SK-N-SH (cell line): ENCODE data around the gene GAS2L2. TPM values are rescaled to one million over a fixed set of nuclear protein-coding genes. Genes with fewer than 3 reads are reported as not detected.
A peak's percentile ranks its signal among the peaks of the same experiment; 100 is the strongest.

Source experiments
- CTCF ChIA-PET: fragments of 300-600, 350-600 bp; formaldehyde crosslinking; extraction: SDS; loops from one replicate; lab custom pipeline; 2021; lab: Yijun Ruan, JAX
- POLR2A ChIA-PET: fragments of 350-600 bp; sonication (Branson Sonifier 250); formaldehyde crosslinking; extraction: SDS; loops from one replicate; lab custom pipeline; 2020; ENCODE audit warnings: antibody characterized with exemption, inconsistent platforms; lab: Yijun Ruan, JAX
- DNase-seq: peaks from one replicate; pipeline ENCODE4 v3.0.0; 2012
- H2AFZ ChIP-seq: fragments of 200-600 bp; sonication (generic); 2 replicates; pipeline ENCODE4 v1.8.1; 2016; ENCODE audit warnings: antibody characterized with exemption, mild to moderate bottlenecking, low read depth
- H3F3A ChIP-seq: fragments of 200-600 bp; sonication (generic); replicated peaks from 2 replicates; pipeline ENCODE3; 2016; ENCODE audit warnings: antibody characterized with exemption, mild to moderate bottlenecking; ENCODE audit not compliant: insufficient read depth
- H3K27ac ChIP-seq, 2 experiments: fragments of 200-500 bp in 1 of 2; fragments of 200-600 bp in 1 of 2; sonication (Bioruptor generic) in 1 of 2; sonication (generic), shearing (Covaris generic) in 1 of 2; 2 replicates each; pipeline versions ENCODE4 v1.5.1 to v1.6.1; 2014 to 2016; ENCODE audit warnings: low read depth in 2 of 2, inconsistent platforms in 1 of 2, low read length in 1 of 2, mild to moderate bottlenecking in 1 of 2, mixed read lengths in 1 of 2
- H3K27me3 ChIP-seq: fragments of 200-600 bp; sonication (generic), shearing (Covaris generic); 2 replicates; pipeline ENCODE4 v1.6.1; 2016; ENCODE audit warnings: mixed run types; ENCODE audit not compliant: insufficient read depth
- H3K36me3 ChIP-seq, 2 experiments: fragments of 200-500 bp in 1 of 2; fragments of 200-600 bp in 1 of 2; sonication (Bioruptor generic) in 1 of 2; sonication (generic) in 1 of 2; replicated peaks in 1 of 2; 2 replicates each; pipeline versions ENCODE3 to v1.5.1; 2014 to 2016; ENCODE audit warnings: low read length in 1 of 2, mild to moderate bottlenecking in 1 of 2; ENCODE audit not compliant: insufficient read depth in 2 of 2, control insufficient read depth in 1 of 2
- H3K4me1 ChIP-seq, 2 experiments: fragments of 200-500 bp in 1 of 2; fragments of 200-600 bp in 1 of 2; sonication (Bioruptor generic) in 1 of 2; sonication (generic), shearing (Covaris generic) in 1 of 2; 2 replicates each; pipeline versions ENCODE4 v1.5.1 to v1.6.1; 2014 to 2016; ENCODE audit warnings: low read depth in 1 of 2, low read length in 1 of 2, mixed run types in 1 of 2; ENCODE audit not compliant: insufficient read depth in 2 of 2, control insufficient read depth in 1 of 2
- H3K4me2 ChIP-seq: fragments of 200-600 bp; sonication (generic), shearing (Covaris generic); 2 replicates; pipeline ENCODE4 v1.6.1; 2017; ENCODE audit warnings: mixed run types
- H3K4me3 ChIP-seq, 2 experiments: fragments of 200-500 bp in 1 of 2; fragments of 200-600 bp in 1 of 2; sonication (Bioruptor generic) in 1 of 2; sonication (generic), shearing (Covaris generic) in 1 of 2; 2 replicates each; pipeline versions ENCODE4 v1.5.1 to v1.8.1; 2014 to 2016; ENCODE audit warnings: low read depth in 2 of 2, inconsistent platforms in 1 of 2, low read length in 1 of 2, mild to moderate bottlenecking in 1 of 2, mixed read lengths in 1 of 2, moderate library complexity in 1 of 2
- H3K79me2 ChIP-seq: fragments of 200-600 bp; sonication (generic); 2 replicates; pipeline ENCODE4 v1.8.1; 2017; ENCODE audit warnings: mild to moderate bottlenecking; ENCODE audit not compliant: insufficient read depth
- H3K9ac ChIP-seq: fragments of 200-600 bp; sonication (generic); 2 replicates; pipeline ENCODE4 v1.6.1; 2017; ENCODE audit warnings: mixed run types
- H3K9me2 ChIP-seq: fragments of 200-600 bp; sonication (generic); 2 replicates; pipeline ENCODE4 v1.6.1; 2017; ENCODE audit warnings: mixed run types
- H3K9me3 ChIP-seq: fragments of 200-600 bp; sonication (generic); 2 replicates; pipeline ENCODE4 v1.6.1; 2017; ENCODE audit warnings: mixed run types, mild to moderate bottlenecking, moderate library complexity
- H4K20me1 ChIP-seq: fragments of 200-600 bp; sonication (generic); 2 replicates; pipeline ENCODE4 v1.6.1; 2017; ENCODE audit warnings: mild to moderate bottlenecking, mixed run types; ENCODE audit not compliant: insufficient read depth
- CHD2 ChIP-seq: fragments of 150-350 bp; IDR thresholded peaks from 2 replicates; pipeline ENCODE4 v1.6.1; 2018; ENCODE audit warnings: low read length; ENCODE audit not compliant: partially characterized antibody
- ELF1 ChIP-seq: IDR thresholded peaks from 2 replicates; pipeline ENCODE4 v1.4.0; 2012
- EP300 ChIP-seq, 2 experiments: IDR thresholded peaks; 2 replicates each; pipeline versions ENCODE4 v1.4.0 to v1.6.1; 2012; ENCODE audit warnings: borderline replicate concordance in 1 of 2, low read depth in 1 of 2, low read length in 1 of 2
- EZH2phosphoT487 ChIP-seq: fragments of 200-600 bp; sonication (generic); IDR thresholded peaks from 2 replicates; pipeline ENCODE4 v1.6.1; 2017; ENCODE audit warnings: low read depth, mixed run types, mild to moderate bottlenecking, antibody characterized with exemption, moderate library complexity, borderline replicate concordance
- FOXJ3 ChIP-seq: sonication (generic); formaldehyde crosslinking; IDR thresholded peaks from 2 replicates; pipeline ENCODE4 v1.5.1; 2020; ENCODE audit warnings: mild to moderate bottlenecking, missing genetic modification reagents
- GABPA ChIP-seq: IDR thresholded peaks from 2 replicates; pipeline ENCODE4 v1.4.0; 2012; ENCODE audit warnings: low read depth, mild to moderate bottlenecking
- GATA2 ChIP-seq: sonication (generic); formaldehyde crosslinking; IDR thresholded peaks from 2 replicates; pipeline ENCODE4 v1.5.0; 2020; ENCODE audit warnings: mild to moderate bottlenecking, missing genetic modification reagents
- MEF2A ChIP-seq: IDR thresholded peaks from 2 replicates; pipeline ENCODE4 v1.4.0; 2012; ENCODE audit warnings: low read depth, borderline replicate concordance
- MXI1 ChIP-seq: IDR thresholded peaks from 2 replicates; pipeline ENCODE4 v1.6.1; 2012; ENCODE audit warnings: mild to moderate bottlenecking, low read depth, low read length, improper control_type of control experiment
- NFIC ChIP-seq: IDR thresholded peaks from 2 replicates; pipeline ENCODE4 v1.4.0; 2012; ENCODE audit warnings: borderline replicate concordance
- RCOR1 ChIP-seq: fragments of 150-350 bp; IDR thresholded peaks from 2 replicates; pipeline ENCODE4 v1.6.1; 2017; ENCODE audit warnings: antibody characterized with exemption, low read length
- RFX5 ChIP-seq: IDR thresholded peaks from 2 replicates; pipeline ENCODE4 v1.6.1; 2012; ENCODE audit warnings: mild to moderate bottlenecking, improper control_type of control experiment, low read length
- RXRA ChIP-seq: IDR thresholded peaks from 2 replicates; pipeline ENCODE4 v1.4.0; 2012; ENCODE audit warnings: low read depth, mild to moderate bottlenecking, borderline replicate concordance
- SMC3 ChIP-seq: IDR thresholded peaks from 2 replicates; pipeline ENCODE4 v1.6.1; 2012; ENCODE audit warnings: low read depth, low read length, improper control_type of control experiment
- TAF1 ChIP-seq: IDR thresholded peaks from 2 replicates; pipeline ENCODE4 v1.6.1; 2012; ENCODE audit warnings: low read depth, mild to moderate bottlenecking, low read length, moderate library complexity, borderline replicate concordance
- TCF12 ChIP-seq: IDR thresholded peaks from 2 replicates; pipeline ENCODE4 v1.4.0; 2012
- TEAD4 ChIP-seq: IDR thresholded peaks from 2 replicates; pipeline ENCODE4 v1.4.0; 2012; ENCODE audit warnings: mild to moderate bottlenecking, borderline replicate concordance; ENCODE audit not compliant: insufficient read depth
- WGBS: methylation state at CpG from one replicate; pipeline ENCODE4 v1.1.6; 2017; ENCODE audit warnings: low lambda C conversion rate; 5-methylcytosine and 5-hydroxymethylcytosine counted together
- polyA plus RNA-seq, 3 experiments: library from polyadenylated mRNA; depleted of rRNA; stranded (reverse); fragments of >200 nt; gene quantifications; 2 replicates each; pipeline ENCODE4 v1.2.3, GENCODE V29; 2012
- TF ChIP-seq, protein P1 (sequence below): IDR thresholded peaks from 2 replicates; pipeline ENCODE4 v1.6.1; 2012; ENCODE audit warnings: mild to moderate bottlenecking, low read depth, low read length, moderate library complexity
- TF ChIP-seq, protein P2 (sequence below): IDR thresholded peaks from 2 replicates; pipeline ENCODE4 v1.4.0; 2012; ENCODE audit warnings: low read depth, borderline replicate concordance
- TF ChIP-seq, protein P3 (sequence below): IDR thresholded peaks from 2 replicates; pipeline ENCODE4; 2012

Gene GAS2L2
- polyA plus RNA-seq, 1 of the 3 experiments (the other 2 are of a cell fraction), result not detected

DNA sequence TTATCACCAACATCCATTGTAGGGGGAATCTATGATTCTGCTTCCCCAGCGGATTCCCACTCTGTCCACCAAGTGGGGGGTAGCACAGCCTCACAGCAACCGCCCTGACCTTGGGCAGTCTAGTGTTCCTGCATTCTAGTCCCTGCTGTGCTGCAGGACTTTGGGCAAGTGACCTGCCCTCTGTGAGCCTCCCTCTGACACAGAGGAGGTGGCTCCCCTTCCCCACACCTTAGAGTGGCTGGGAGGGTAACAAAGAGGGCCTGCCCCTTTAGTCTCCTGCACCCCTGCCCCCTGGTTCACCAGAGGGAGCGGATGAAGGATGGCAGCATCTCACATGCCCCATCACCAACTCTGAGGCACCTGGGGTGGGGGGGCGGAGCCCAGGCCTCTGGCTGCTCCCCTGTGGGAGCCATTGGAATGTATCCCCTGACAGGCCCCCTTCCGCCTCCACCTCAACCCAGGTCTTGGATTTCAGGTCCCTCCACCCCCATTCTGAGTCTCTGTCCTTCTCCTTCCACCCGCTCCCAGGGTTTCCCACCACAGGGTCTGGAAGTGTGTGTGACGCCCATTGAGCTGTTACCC, 10.1 kb downstream of the GAS2L2 start:
- H2AFZ ChIP-seq, result no peak overlapping the region
- H3K27me3 ChIP-seq, result no peaks in the 10 kb centered on the region; the same call in 1 of the 2 replicates
- H3K79me2 ChIP-seq, result no peaks in the 10 kb centered on the region
- no peaks in the 10 kb centered on the region for H3F3A ChIP-seq
- TF ChIP-seq ELF1, result no peak
- TF ChIP-seq CHD2, result no peak
- no peak for TF ChIP-seq FOXJ3
- TF ChIP-seq SMC3, result no peak
- TF ChIP-seq, protein P1, sequence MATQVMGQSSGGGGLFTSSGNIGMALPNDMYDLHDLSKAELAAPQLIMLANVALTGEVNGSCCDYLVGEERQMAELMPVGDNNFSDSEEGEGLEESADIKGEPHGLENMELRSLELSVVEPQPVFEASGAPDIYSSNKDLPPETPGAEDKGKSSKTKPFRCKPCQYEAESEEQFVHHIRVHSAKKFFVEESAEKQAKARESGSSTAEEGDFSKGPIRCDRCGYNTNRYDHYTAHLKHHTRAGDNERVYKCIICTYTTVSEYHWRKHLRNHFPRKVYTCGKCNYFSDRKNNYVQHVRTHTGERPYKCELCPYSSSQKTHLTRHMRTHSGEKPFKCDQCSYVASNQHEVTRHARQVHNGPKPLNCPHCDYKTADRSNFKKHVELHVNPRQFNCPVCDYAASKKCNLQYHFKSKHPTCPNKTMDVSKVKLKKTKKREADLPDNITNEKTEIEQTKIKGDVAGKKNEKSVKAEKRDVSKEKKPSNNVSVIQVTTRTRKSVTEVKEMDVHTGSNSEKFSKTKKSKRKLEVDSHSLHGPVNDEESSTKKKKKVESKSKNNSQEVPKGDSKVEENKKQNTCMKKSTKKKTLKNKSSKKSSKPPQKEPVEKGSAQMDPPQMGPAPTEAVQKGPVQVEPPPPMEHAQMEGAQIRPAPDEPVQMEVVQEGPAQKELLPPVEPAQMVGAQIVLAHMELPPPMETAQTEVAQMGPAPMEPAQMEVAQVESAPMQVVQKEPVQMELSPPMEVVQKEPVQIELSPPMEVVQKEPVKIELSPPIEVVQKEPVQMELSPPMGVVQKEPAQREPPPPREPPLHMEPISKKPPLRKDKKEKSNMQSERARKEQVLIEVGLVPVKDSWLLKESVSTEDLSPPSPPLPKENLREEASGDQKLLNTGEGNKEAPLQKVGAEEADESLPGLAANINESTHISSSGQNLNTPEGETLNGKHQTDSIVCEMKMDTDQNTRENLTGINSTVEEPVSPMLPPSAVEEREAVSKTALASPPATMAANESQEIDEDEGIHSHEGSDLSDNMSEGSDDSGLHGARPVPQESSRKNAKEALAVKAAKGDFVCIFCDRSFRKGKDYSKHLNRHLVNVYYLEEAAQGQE, result no peak
- TF ChIP-seq EP300 (IDR thresholded peaks at IDR 0.05; ENCODE audit: borderline replicate concordance in 1 of 2, low read depth in 1 of 2, low read length in 1 of 2), result no peak
- no peak for TF ChIP-seq TCF12
- no peak for TF ChIP-seq GATA2 (CRISPR knock-in tag)
- TF ChIP-seq TAF1, result no peak
- TF ChIP-seq, all 33 proteins: peak for 0
- H3K36me3 ChIP-seq, result no peaks in the 10 kb centered on the region
- H3K9me2 ChIP-seq, result no peaks in the 10 kb centered on the region
- POLR2A ChIA-PET, result no interaction called here
- DNase-seq, result peak; percentile 32
- WGBS, result 63% methylated on average over 6 of the region's 7 CpGs
- no peak overlapping the region for H3K4me2 ChIP-seq
- H3K4me1 ChIP-seq, result peaks cover 0 to 5% of the 10 kb centered on the region in 2 experiments; a peak in 1 of 4 replicates
- no peak overlapping the region for H3K27ac ChIP-seq
- CTCF ChIA-PET, result interaction anchor here (1.5 to 9.3 kb wide), 4 partner anchors 21 to 430 kb away, joined by 4 to 275 read pairs (median 12); no protein-coding TSS in a partner anchor
- H3K4me3 ChIP-seq, result no peak overlapping the region
- H3K9me3 ChIP-seq, result no peaks in the 10 kb centered on the region
- H4K20me1 ChIP-seq, result no peaks in the 10 kb centered on the region
- no peak overlapping the region for H3K9ac ChIP-seq

DNA sequence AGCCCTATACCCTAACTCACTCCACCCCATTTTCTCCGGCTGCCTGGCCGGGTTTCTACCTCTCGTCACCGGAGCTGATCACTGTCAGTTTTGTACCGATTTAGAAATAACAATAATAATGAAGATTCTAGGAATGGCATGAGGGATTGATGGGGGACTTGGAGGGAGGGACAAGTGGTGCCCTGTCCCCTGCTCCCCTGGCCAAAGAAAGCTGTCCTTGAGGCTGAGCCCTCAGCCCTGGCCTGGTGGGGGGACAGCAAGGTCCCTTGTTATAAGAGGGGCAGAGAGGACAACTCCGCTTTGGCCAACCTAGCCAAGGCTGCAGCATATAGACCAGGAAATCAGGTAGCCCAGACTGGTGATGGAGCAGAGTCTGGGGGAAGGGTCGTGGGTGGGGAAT, 10.5 kb downstream of the GAS2L2 start:
- Histone ChIP-seq H3K4me2 (no peak overlapping the region), H4K20me1 (no peaks in the 10 kb centered on the region), H3K79me2 (no peaks in the 10 kb centered on the region), H3K27me3 (no peaks in the 10 kb centered on the region; the same call in 1 of the 2 replicates), H3K27ac (no peak overlapping the region), H2AFZ (no peak overlapping the region), H3K4me1 (no peaks in the 10 kb centered on the region; a peak in 1 of 4 replicates), H3F3A (no peaks in the 10 kb centered on the region), H3K36me3 (no peaks in the 10 kb centered on the region), H3K9me2 (no peaks in the 10 kb centered on the region), H3K9me3 (no peaks in the 10 kb centered on the region), H3K9ac (no peak overlapping the region), H3K4me3 (no peak overlapping the region)
- no peak for DNase-seq
- WGBS, result 66% methylated on average over 7 of the region's 7 CpGs
- TF ChIP-seq CHD2, result no peak
- no peak for TF ChIP-seq MEF2A
- no peak for TF ChIP-seq RFX5
- no peak for TF ChIP-seq ELF1
- no peak for TF ChIP-seq RXRA
- TF ChIP-seq GATA2 (CRISPR knock-in tag), result no peak
- no peak for TF ChIP-seq TEAD4
- no peak for TF ChIP-seq RCOR1
- TF ChIP-seq GABPA, result no peak
- no peak for TF ChIP-seq EP300 (IDR thresholded peaks at IDR 0.05; ENCODE audit: borderline replicate concordance in 1 of 2, low read depth in 1 of 2, low read length in 1 of 2)
- TF ChIP-seq FOXJ3, result no peak
- no peak for TF ChIP-seq EZH2phosphoT487
- TF ChIP-seq MXI1, result no peak
- TF ChIP-seq SMC3, result no peak
- TF ChIP-seq, protein P2, sequence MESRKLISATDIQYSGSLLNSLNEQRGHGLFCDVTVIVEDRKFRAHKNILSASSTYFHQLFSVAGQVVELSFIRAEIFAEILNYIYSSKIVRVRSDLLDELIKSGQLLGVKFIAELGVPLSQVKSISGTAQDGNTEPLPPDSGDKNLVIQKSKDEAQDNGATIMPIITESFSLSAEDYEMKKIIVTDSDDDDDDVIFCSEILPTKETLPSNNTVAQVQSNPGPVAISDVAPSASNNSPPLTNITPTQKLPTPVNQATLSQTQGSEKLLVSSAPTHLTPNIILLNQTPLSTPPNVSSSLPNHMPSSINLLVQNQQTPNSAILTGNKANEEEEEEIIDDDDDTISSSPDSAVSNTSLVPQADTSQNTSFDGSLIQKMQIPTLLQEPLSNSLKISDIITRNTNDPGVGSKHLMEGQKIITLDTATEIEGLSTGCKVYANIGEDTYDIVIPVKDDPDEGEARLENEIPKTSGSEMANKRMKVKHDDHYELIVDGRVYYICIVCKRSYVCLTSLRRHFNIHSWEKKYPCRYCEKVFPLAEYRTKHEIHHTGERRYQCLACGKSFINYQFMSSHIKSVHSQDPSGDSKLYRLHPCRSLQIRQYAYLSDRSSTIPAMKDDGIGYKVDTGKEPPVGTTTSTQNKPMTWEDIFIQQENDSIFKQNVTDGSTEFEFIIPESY, result no peak
- TF ChIP-seq, protein P3, sequence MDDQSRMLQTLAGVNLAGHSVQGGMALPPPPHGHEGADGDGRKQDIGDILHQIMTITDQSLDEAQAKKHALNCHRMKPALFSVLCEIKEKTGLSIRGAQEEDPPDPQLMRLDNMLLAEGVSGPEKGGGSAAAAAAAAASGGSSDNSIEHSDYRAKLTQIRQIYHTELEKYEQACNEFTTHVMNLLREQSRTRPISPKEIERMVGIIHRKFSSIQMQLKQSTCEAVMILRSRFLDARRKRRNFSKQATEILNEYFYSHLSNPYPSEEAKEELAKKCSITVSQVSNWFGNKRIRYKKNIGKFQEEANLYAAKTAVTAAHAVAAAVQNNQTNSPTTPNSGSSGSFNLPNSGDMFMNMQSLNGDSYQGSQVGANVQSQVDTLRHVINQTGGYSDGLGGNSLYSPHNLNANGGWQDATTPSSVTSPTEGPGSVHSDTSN, result no peak
- TF ChIP-seq NFIC, result no peak
- TF ChIP-seq TCF12, result no peak
- POLR2A ChIA-PET, result no interaction called here
- CTCF ChIA-PET, result interaction anchor here (9.3 kb wide), 1 partner anchor 130 kb away, joined by 275 read pairs; no protein-coding TSS in a partner anchor
